ENCODE data around the gene C19orf38. TPM values are rescaled to one million over a fixed set of nuclear protein-coding genes. Genes with fewer than 3 reads are reported as not detected.

The C19orf38 gene
- total RNA-seq, 1 donor from 2014 or later, result not detected

DNA sequence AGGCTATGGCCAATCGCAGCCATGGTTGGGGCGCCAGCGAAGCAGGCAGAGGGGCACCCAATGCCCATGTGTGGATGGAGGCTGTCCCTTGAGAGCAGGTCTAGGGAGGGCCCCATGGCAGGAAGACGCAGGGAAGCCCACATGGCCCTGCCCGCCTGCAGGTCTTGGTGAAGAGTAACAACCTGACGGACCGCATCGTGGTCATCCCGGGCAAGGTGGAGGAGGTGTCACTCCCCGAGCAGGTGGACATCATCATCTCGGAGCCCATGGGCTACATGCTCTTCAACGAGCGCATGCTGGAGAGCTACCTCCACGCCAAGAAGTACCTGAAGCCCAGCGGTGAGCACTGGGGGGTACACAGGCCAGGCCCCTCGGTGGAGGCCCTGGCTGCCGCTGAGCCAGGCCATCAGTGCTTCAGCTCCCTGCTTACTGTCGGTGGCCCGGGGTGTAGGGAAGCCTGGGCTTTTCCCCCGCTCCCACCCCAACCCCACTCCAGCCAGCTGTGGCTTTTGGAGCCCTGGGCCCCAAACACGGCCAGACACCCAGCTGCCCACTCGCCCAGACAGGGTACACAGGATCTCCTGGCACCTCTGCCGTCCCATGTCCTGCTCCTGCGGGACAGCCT is 65.6 kb downstream of the C19orf38 start:
- no peak for ATAC-seq

DNA sequence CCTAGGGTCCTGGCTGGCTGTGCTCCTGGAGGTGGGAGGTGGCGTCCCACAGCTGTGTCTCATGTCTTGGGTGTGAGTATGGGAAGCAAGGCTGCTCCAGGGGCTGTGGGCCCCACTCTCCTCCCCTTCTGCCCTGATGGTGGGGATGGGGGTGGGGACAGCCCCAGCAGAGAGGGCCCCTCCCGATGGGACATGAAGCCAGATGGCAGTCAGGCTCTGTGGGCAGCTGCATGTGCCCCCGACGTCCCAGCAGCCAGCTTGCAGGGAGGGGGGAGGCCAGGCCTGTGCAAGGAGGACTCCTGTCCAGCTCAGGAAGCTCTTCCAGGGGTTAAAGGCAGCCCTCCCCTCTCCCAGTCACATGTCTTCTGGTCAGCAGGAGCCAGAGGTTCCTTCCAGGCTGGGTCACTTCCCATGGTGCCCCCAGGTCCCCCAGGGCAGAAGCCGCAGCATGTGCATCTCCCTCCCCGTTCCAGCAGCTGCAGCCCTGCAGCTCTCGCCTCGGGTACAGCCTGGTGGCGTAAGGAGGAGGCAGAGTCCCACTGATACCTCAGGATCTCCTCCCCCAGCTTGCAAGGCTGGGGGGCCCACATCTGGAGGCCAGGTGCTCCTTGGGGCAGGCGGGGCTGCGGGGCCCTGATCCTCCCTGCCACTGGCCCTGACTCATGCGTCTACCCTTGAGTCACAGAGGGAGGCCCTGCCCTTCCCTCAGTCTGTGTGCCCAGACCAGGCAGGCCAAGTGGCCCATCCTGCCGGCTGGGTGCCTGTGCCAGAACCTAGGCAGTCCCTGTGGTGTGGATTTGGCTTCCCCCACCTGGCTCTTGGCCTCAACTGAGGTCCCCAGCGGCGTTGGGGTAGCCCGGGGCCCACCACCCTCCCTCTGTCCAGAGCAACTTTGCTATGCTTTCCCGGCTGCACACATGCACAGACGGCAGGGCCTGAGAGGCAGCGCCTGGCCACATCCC is 67.2 kb downstream of the C19orf38 start:
- peak; percentile 93 for ATAC-seq

DNA sequence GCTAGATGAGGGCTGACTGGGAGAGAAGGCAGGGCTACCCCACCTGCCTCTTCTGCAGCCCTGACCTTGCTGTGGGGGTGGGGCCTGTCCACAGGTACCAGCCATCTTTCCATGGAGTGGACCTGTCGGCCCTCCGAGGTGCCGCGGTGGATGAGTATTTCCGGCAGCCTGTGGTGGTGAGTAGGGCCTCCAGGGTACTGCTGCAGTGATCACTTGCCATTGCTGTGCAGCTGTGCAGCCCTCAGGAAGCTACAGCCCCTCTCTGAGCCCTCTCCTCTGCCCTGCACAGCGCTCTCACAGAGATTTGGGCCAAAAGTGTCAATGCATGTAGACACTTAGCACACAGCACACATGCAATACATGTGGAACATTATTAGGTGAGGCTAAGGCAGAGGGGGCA is 68.4 kb downstream of the C19orf38 start:
- ATAC-seq, result no peak

DNA sequence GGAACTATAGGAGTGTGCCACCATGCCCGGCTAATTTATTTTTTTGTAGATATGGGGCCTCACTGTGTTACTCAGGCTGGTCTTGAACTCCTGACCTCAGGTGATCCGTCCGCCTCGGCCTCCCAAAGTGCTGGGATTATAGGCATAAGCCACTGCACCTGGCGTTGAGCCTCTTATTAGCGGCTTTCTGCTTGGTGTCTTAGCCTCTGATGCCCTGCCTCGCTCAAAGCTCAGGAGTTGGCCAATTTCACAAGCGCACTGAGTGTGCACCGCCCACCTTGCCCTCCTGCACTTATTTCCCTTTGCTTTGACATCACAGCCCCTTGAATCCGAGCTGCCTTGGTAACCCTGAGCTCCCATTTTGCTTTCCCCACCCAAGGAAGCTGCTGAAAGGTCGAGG is 70.1 kb downstream of the C19orf38 start:
- ATAC-seq, result no peak

Other genes starting within 250 kb of the C19orf38 start
- 109 TPM for gene SLC44A2, start 222.9 kb upstream of the C19orf38 start, total RNA-seq
- 160 TPM for gene ILF3, start 194.1 kb upstream of the C19orf38 start, total RNA-seq
- 30.5 TPM for gene QTRT1, start 147.0 kb upstream of the C19orf38 start, total RNA-seq
- 79.8 TPM for gene DNM2, start 130.3 kb upstream of the C19orf38 start, total RNA-seq
- 16.4 TPM for gene TMED1, start 12.2 kb upstream of the C19orf38 start, total RNA-seq
- 40.3 TPM for gene CARM1, start 23.1 kb downstream of the C19orf38 start, total RNA-seq
- gene YIPF2, start 80.2 kb downstream of the C19orf38 start, total RNA-seq, result 43.1 TPM
- 14.3 TPM for gene TIMM29, start 80.4 kb downstream of the C19orf38 start, total RNA-seq
- gene SMARCA4, start 112.6 kb downstream of the C19orf38 start, total RNA-seq, result 93.2 TPM
- 117 TPM for gene LDLR, start 241.0 kb downstream of the C19orf38 start, total RNA-seq